Measurements from ENCODE around the gene MAPRE3. TPM values are rescaled to one million over a fixed set of nuclear protein-coding genes. Genes with fewer than 3 reads are reported as not detected.

Gene MAPRE3
- total RNA-seq, 4 donors from 2014 or later = 41.9 to 66.5 (median 53.9) TPM

- in situ Hi-C loops (cut with MboI; ENCODE audit: low sequenced_read_pairs in 4 of 4) = loop anchor here in 3 of 4 donors (25.0 kb wide), 3 partner anchors 235 to 335 kb away; partner anchors contain the start of genes DNAJC5G (in 2 of the 3), TRIM54 (in 2 of the 3), ATRAID (in 1 of the 3) and CAD (in 1 of the 3)
- TF ChIP-seq, protein P1, sequence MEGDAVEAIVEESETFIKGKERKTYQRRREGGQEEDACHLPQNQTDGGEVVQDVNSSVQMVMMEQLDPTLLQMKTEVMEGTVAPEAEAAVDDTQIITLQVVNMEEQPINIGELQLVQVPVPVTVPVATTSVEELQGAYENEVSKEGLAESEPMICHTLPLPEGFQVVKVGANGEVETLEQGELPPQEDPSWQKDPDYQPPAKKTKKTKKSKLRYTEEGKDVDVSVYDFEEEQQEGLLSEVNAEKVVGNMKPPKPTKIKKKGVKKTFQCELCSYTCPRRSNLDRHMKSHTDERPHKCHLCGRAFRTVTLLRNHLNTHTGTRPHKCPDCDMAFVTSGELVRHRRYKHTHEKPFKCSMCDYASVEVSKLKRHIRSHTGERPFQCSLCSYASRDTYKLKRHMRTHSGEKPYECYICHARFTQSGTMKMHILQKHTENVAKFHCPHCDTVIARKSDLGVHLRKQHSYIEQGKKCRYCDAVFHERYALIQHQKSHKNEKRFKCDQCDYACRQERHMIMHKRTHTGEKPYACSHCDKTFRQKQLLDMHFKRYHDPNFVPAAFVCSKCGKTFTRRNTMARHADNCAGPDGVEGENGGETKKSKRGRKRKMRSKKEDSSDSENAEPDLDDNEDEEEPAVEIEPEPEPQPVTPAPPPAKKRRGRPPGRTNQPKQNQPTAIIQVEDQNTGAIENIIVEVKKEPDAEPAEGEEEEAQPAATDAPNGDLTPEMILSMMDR (IDR thresholded peaks at IDR 0.05 in 4 of 5, conservative IDR thresholded peaks at IDR 0.05 in 1 of 5) = no peak
- Histone ChIP-seq H3K9me3 (no peaks in the 10 kb centered on the region), H3K4me1 (peaks cover 0 to under 1% of the 10 kb centered on the region in 2 donors), H3K4me3 (no peak overlapping the region), H3K27me3 (peaks cover 0 to 3% (median 0%) of the 10 kb centered on the region in 3 donors), H3K27ac (no peak overlapping the region), H3K36me3 (no peaks in the 10 kb centered on the region)
- ATAC-seq = no peak
- no peak for DNase-seq
- intact Hi-C loops (cut with DNase I; ENCODE audit: low total_unique reads) = no loop called here
These were observed 18.1 kb upstream of the MAPRE3 start for GRCh38 chr2:26952374-26952773.

DNA sequence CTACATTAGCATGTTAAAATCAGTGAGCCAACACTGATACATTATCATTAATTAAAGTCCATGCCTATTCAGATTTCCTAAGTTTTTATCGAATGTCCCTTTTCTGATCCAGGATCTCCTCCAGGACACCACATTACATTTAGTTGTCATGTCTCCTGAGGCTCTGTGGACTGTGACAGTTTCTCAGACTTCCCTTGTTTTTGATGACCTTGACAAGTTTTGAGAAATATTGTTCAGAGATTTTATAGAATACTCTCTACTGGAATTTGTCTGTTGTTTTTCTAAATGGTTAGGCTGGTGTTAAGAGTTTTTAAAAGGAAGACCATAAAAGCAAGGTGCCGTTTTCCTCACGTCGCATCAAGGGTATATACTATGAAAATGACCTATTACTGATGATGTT is 16.3 kb upstream of the MAPRE3 start:
- no peak overlapping the region for H3K27ac ChIP-seq
- no peak for DNase-seq
- no peaks in the 10 kb centered on the region for H3K36me3 ChIP-seq
- in situ Hi-C loops (cut with MboI; ENCODE audit: low sequenced_read_pairs in 4 of 4) (loop anchor here in 3 of 4 donors (25.0 kb wide), 3 partner anchors 233 to 333 kb away; partner anchors contain the start of genes DNAJC5G (in 2 of the 3), TRIM54 (in 2 of the 3), ATRAID (in 1 of the 3) and CAD (in 1 of the 3)), intact Hi-C loops (cut with DNase I; ENCODE audit: low total_unique reads) (no loop called here)
- TF ChIP-seq, protein P1 (IDR thresholded peaks at IDR 0.05 in 4 of 5, conservative IDR thresholded peaks at IDR 0.05 in 1 of 5) = no peak
- TF ChIP-seq POLR2A (IDR thresholded peaks at IDR 0.05) = no peak
- no peak for ATAC-seq
- peaks cover 0 to 3% (median 0%) of the 10 kb centered on the region in 3 donors for H3K27me3 ChIP-seq
- H3K9me3 ChIP-seq = no peaks in the 10 kb centered on the region
- no peaks in the 10 kb centered on the region for H3K4me1 ChIP-seq
- no peak overlapping the region for H3K4me3 ChIP-seq

DNA sequence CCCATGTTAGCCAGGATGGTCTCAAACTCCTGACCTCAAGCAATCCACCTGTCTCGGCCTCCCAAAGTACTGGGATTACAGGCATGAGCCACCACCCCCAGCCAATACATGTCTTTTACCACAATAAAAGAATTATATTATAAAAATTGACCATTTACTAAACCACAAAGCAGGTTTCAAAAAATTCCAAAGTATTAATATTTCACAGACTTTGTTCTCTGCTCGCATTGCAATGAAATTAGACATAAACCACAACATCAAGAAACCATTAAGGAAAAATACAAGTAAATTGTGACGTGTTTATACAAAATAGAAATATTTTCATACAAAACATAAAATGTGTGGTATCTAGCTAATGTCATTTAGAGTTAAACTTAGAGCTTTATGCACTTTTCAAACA is 13.4 kb upstream of the MAPRE3 start:
- Histone ChIP-seq H3K27me3 (peaks cover 0 to 3% (median 0%) of the 10 kb centered on the region in 3 donors), H3K36me3 (no peaks in the 10 kb centered on the region), H3K4me1 (no peaks in the 10 kb centered on the region)

DNA sequence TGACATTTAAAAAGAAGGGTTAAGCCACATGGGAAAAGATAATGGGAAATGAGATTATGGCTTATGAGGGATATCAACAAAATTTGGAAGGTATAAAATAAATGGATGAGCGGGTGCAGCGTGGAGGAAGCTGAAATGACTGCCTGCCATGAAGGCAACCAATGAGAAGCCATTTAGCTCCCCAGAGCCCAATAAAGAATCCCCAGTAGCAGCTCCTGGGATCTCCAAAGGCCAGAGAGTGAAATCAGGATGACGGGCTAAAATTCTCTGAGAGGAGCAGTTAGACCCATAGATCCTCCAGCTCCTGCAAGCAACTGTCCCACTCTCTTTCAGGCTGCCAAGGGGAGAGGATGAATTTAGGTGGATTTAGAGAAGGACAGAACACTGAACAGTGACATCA is 12.9 kb upstream of the MAPRE3 start:
- no peak overlapping the region for H3K27ac ChIP-seq
- peaks cover 0 to 3% (median 0%) of the 10 kb centered on the region in 3 donors for H3K27me3 ChIP-seq
- H3K36me3 ChIP-seq = no peaks in the 10 kb centered on the region
- no peaks in the 10 kb centered on the region for H3K9me3 ChIP-seq
- H3K4me1 ChIP-seq = no peaks in the 10 kb centered on the region
- DNase-seq (no peak), ATAC-seq (no peak)
- in situ Hi-C loops (cut with MboI; ENCODE audit: low sequenced_read_pairs in 4 of 4) (loop anchor here in 3 of 4 donors (25.0 kb wide), 3 partner anchors 230 to 330 kb away; partner anchors contain the start of genes DNAJC5G (in 2 of the 3), TRIM54 (in 2 of the 3), ATRAID (in 1 of the 3) and CAD (in 1 of the 3)), intact Hi-C loops (cut with DNase I; ENCODE audit: low total_unique reads) (no loop called here)
- no peak overlapping the region for H3K4me3 ChIP-seq
- no peak for TF ChIP-seq POLR2A (IDR thresholded peaks at IDR 0.05)
- TF ChIP-seq, protein P1 (IDR thresholded peaks at IDR 0.05 in 4 of 5, conservative IDR thresholded peaks at IDR 0.05 in 1 of 5) = no peak

More for the DNA sequence above, 13.4 kb upstream of the MAPRE3 start:
- Histone ChIP-seq H3K9me3 (no peaks in the 10 kb centered on the region), H3K27ac (no peak overlapping the region), H3K4me3 (no peak overlapping the region)
- DNase-seq = no peak
- ATAC-seq = no peak
- TF ChIP-seq POLR2A (IDR thresholded peaks at IDR 0.05) = no peak
- TF ChIP-seq, protein P1 (IDR thresholded peaks at IDR 0.05 in 4 of 5, conservative IDR thresholded peaks at IDR 0.05 in 1 of 5) = no peak
- intact Hi-C loops (cut with DNase I; ENCODE audit: low total_unique reads) (no loop called here), in situ Hi-C loops (cut with MboI; ENCODE audit: low sequenced_read_pairs in 4 of 4) (loop anchor here in 3 of 4 donors (25.0 kb wide), 3 partner anchors 230 to 330 kb away; partner anchors contain the start of genes DNAJC5G (in 2 of the 3), TRIM54 (in 2 of the 3), ATRAID (in 1 of the 3) and CAD (in 1 of the 3))
